ENCODE results near the gene PLXNA4.

DNA sequence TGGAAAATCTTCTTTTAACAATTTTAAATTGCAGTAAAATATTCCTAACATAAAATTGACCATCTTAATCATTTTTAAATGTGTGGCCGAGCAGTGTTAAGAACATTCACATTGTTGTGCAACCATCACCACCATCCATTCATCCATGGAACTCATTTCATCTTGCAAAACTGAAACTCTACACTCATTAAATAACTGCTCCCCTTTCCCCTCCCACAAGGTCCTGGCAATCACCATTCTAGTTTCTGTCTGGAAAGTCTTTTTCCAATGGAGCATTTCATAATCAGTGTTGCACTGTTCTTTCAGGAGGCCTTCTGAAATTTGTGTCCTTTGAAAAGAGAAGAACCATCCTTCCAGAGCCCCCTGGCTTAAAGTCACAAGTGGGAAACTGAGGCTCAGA lies 233.1 kb downstream of the PLXNA4 start:
- TF ChIP-seq, protein P1, sequence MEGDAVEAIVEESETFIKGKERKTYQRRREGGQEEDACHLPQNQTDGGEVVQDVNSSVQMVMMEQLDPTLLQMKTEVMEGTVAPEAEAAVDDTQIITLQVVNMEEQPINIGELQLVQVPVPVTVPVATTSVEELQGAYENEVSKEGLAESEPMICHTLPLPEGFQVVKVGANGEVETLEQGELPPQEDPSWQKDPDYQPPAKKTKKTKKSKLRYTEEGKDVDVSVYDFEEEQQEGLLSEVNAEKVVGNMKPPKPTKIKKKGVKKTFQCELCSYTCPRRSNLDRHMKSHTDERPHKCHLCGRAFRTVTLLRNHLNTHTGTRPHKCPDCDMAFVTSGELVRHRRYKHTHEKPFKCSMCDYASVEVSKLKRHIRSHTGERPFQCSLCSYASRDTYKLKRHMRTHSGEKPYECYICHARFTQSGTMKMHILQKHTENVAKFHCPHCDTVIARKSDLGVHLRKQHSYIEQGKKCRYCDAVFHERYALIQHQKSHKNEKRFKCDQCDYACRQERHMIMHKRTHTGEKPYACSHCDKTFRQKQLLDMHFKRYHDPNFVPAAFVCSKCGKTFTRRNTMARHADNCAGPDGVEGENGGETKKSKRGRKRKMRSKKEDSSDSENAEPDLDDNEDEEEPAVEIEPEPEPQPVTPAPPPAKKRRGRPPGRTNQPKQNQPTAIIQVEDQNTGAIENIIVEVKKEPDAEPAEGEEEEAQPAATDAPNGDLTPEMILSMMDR (IDR thresholded peaks at IDR 0.05), result no peak
- no peak for TF ChIP-seq ZNF121 (CRISPR knock-in tag; IDR thresholded peaks at IDR 0.05)

Measured in WTC11 (cell line).